ENCODE measurements around the gene CEACAM1.

- TF ChIP-seq TCF7L2 (IDR thresholded peaks at IDR 0.05; ENCODE audit: low read depth, low read length): no peak
- TF ChIP-seq CTCF (IDR thresholded peaks at IDR 0.05): no peak
- no peak for TF ChIP-seq REST (IDR thresholded peaks at IDR 0.05; ENCODE audit: insufficient read depth in 1 of 2, low read depth in 2 of 2, low read length in 1 of 2)
Measured at GRCh38 chr19:42498169-42498757, 30.0 kb downstream of the CEACAM1 start.
